Liver (tissue), 3 donors: ENCODE measurements around the gene ABHD10.

Experiments used
- CTCF ChIP-seq: fragments of 150-350 bp; IDR thresholded peaks from 2 replicates; pipeline ENCODE4 v1.5.1; 2017; ENCODE audit warnings: improper control_type of control experiment, low read depth, low read length; ENCODE audit not compliant: missing input control
- FOXA1 ChIP-seq: IDR thresholded peaks from 2 replicates; pipeline ENCODE4 v1.6.1; 2016; ENCODE audit warnings: antibody characterized with exemption
- GABPA ChIP-seq, 2 donors: IDR thresholded peaks in 1 of 2; conservative IDR thresholded peaks in 1 of 2; 2 replicates each; pipeline ENCODE4 v1.6.1; 2016; ENCODE audit warnings: antibody characterized with exemption in 2 of 2, mild to moderate bottlenecking in 1 of 2, moderate library complexity in 1 of 2
- JUND ChIP-seq, 2 donors: IDR thresholded peaks; 2 replicates each; pipeline ENCODE4 v1.6.1; 2016; ENCODE audit warnings: antibody characterized with exemption in 2 of 2
- MAX ChIP-seq: IDR thresholded peaks from 2 replicates; pipeline ENCODE4 v1.6.1; 2016; ENCODE audit warnings: antibody characterized with exemption
- RAD21 ChIP-seq, 2 donors: IDR thresholded peaks; 2 replicates each; pipeline ENCODE4 v1.6.1; 2016; ENCODE audit warnings: antibody characterized with exemption in 2 of 2, mild to moderate bottlenecking in 2 of 2
- REST ChIP-seq: IDR thresholded peaks from 2 replicates; pipeline ENCODE4 v1.6.1; 2016; ENCODE audit warnings: antibody characterized with exemption, mild to moderate bottlenecking
- TAF1 ChIP-seq: conservative IDR thresholded peaks from 2 replicates; pipeline ENCODE4 v1.6.1; 2016; ENCODE audit warnings: antibody characterized with exemption, mild to moderate bottlenecking
- YY1 ChIP-seq: IDR thresholded peaks from 2 replicates; pipeline ENCODE4 v1.6.1; 2016; ENCODE audit warnings: antibody characterized with exemption, mild to moderate bottlenecking
- donor health status: healthy.
- donor health status: healthy.

- TF ChIP-seq YY1 (no peak), CTCF (no peak), TAF1 (no peak), REST (no peak), GABPA (IDR thresholded peaks at IDR 0.05 in 1 of 2, conservative IDR thresholded peaks at IDR 0.05 in 1 of 2) (no peak), JUND (IDR thresholded peaks at IDR 0.05) (no peak), MAX (no peak), FOXA1 (no peak), RAD21 (IDR thresholded peaks at IDR 0.05) (no peak)
Observed at GRCh38 chr3:112004669-112005068, 25.8 kb downstream of the ABHD10 start.
